Thyroid gland (tissue), 4 donors: ENCODE data around the gene KCNIP4. TPM values are rescaled to one million over a fixed set of nuclear protein-coding genes. Genes with fewer than 3 reads are reported as not detected.

Experiments
- DNase-seq, 2 donors: peaks; one replicate each; pipeline ENCODE4 v3.0.0-alpha.2; 2019
- H3K27ac ChIP-seq, 3 donors: fragments of 200-600 bp; sonication (generic); 1 replicate in 2 of 3; 2 replicates in 1 of 3; pipeline ENCODE4 v1.5.1; 2016 to 2019; ENCODE audit warnings: mild to moderate bottlenecking in 1 of 3, moderate library complexity in 1 of 3
- H3K27me3 ChIP-seq: fragments of 200-600 bp; sonication (generic); one replicate; pipeline ENCODE4 v1.5.1; 2019
- H3K36me3 ChIP-seq, 2 donors: fragments of 200-600 bp; sonication (generic); one replicate each; pipeline ENCODE4 v1.5.1; 2016 to 2019
- H3K4me1 ChIP-seq, 2 donors: fragments of 200-600 bp; sonication (generic); one replicate each; pipeline ENCODE4 v1.5.1; 2017 to 2019
- H3K4me3 ChIP-seq, 3 donors: fragments of 200-600 bp; sonication (generic); replicated peaks in 1 of 3; 1 replicate in 2 of 3; 2 replicates in 1 of 3; pipeline ENCODE4 v1.5.1; 2016; ENCODE audit warnings: mild to moderate bottlenecking in 1 of 3
- H3K9me3 ChIP-seq: fragments of 200-600 bp; sonication (generic); one replicate; pipeline ENCODE4 v1.5.1; 2017
- CTCF ChIP-seq, 6 experiments: fragments of 200-600 bp in 3 of 6; fragments of 450-650 bp in 3 of 6; sonication (generic) in 3 of 6; IDR thresholded peaks; one replicate each; pipeline ENCODE4 v1.5.1; 2016 to 2019; ENCODE audit warnings: antibody characterized with exemption in 6 of 6, mild to moderate bottlenecking in 2 of 6, inconsistent platforms in 1 of 6, moderate library complexity in 1 of 6
- POLR2A ChIP-seq, 2 donors: fragments of 450-650 bp; IDR thresholded peaks; one replicate each; pipeline ENCODE4 v1.6.1; 2017; ENCODE audit warnings: antibody characterized with exemption in 2 of 2, mild to moderate bottlenecking in 2 of 2, moderate library complexity in 1 of 2
- WGBS, 2 donors: methylation state at CpG; one replicate each; pipeline ENCODE4 v1.1.5; 2017; 5-methylcytosine and 5-hydroxymethylcytosine counted together
- intact Hi-C: fragments of 100-400 bp; cut with DNase I; formaldehyde crosslinking; loops from one replicate; pipeline ENCODE4 v1.15.1; 2023
- total RNA-seq, 4 donors: library from RNA; depleted of rRNA; stranded (reverse); fragments of >200 nt; gene quantifications; one replicate each; pipeline ENCODE4 v1.2.3, GENCODE V29; 2016

Gene KCNIP4
- total RNA-seq, 4 donors from 2014 or later, result 2.0 to 6.6 (median 4.4) TPM

DNA sequence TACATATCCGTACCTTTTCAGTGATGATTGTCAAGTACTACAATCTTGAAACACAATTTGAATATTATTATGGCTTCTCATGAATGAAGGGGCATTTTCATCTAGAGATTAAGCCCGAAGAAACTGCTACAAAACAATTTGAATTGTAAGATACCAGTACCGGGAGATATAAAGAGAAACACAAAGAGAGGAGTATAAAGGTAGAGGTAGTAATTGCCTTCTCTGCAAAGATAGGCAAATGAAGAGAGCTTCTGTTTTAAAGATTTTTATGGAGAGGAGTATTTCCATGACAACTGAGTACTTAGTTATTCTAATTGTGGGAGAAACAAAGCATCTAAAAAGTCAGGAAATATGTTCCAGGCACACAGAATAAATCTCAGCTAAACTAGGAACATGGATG lies 25.3 kb upstream of the KCNIP4 start:
- Histone ChIP-seq H3K4me3 (no peak overlapping the region), H3K9me3 (no peaks in the 10 kb centered on the region), H3K36me3 (no peaks in the 10 kb centered on the region), H3K4me1 (no peaks in the 10 kb centered on the region), H3K27ac (no peak overlapping the region), H3K27me3 (no peaks in the 10 kb centered on the region)
- 70 to 73% methylated on average over 3 of the region's 3 CpGs for WGBS, 2 donors
- no peak for DNase-seq
- TF ChIP-seq POLR2A (IDR thresholded peaks at IDR 0.05), result no peak
- intact Hi-C loops, result no loop called here

DNA sequence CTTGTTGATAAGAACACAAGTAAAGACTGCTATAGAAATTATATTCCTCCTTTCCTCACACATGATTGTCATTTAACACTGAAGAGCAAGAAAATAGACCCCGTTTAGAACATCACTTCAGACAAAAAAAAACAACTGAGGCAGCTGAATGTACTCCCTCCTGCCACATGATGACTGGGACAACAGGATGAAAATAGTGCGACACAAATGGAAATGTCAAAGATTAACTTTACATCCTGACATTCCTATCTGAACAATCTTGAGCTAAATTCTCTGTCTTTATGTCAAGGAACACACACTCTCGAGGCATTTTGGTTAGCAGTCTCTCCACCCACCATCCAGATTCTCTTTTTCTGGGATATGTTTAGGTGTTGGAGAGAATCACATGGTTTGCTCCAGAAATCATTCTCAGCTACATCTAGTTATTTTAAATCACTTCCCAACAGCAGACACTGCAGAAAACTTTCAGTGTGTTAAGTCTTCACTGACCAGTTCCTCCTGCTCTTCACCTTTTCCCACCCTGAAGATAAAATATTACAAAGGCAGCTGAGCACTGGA lies 16.3 kb upstream of the KCNIP4 start:
- no peaks in the 10 kb centered on the region for H3K9me3 ChIP-seq
- no peak overlapping the region for H3K4me3 ChIP-seq
- 73% methylated on average over 3 of the region's 3 CpGs for WGBS, 2 donors
- no peak for DNase-seq
- no peak overlapping the region for H3K27ac ChIP-seq
- no peak for TF ChIP-seq POLR2A (IDR thresholded peaks at IDR 0.05)
- TF ChIP-seq CTCF (IDR thresholded peaks at IDR 0.05), result no peak
- intact Hi-C loops, result no loop called here
- H3K27me3 ChIP-seq, result no peaks in the 10 kb centered on the region
- H3K4me1 ChIP-seq, result no peaks in the 10 kb centered on the region
- H3K36me3 ChIP-seq, result no peaks in the 10 kb centered on the region

DNA sequence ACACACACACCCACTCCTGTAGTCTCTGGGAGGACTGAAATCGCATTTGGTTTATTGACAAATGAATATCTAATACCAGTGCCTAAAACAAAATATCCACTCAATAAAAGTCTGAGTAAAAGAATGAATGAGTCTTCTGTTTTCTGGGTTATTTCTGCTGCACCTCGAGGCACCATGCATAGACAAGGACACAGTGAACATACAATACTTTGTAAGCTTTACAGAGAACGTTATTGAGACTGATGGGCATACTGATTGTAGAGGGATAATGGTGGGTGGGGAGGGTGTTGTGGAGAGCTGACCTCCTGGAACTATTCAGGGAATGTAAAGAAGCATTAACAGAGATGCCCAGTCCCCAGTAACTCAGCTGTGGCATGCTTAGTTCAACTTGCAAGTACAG lies 14.1 kb upstream of the KCNIP4 start:
- Histone ChIP-seq H3K27me3 (no peaks in the 10 kb centered on the region), H3K27ac (no peak overlapping the region), H3K36me3 (no peaks in the 10 kb centered on the region), H3K4me1 (no peaks in the 10 kb centered on the region), H3K4me3 (no peak overlapping the region), H3K9me3 (no peaks in the 10 kb centered on the region)
- TF ChIP-seq POLR2A (IDR thresholded peaks at IDR 0.05), result no peak
- no peak for TF ChIP-seq CTCF (IDR thresholded peaks at IDR 0.05)
- intact Hi-C loops, result no loop called here
- 60 to 66% methylated on average over 3 of the region's 3 CpGs for WGBS, 2 donors
- DNase-seq, result no peak

GRCh38 chr4:21960793-21961192 lies 12.2 kb upstream of the KCNIP4 start:
- no peaks in the 10 kb centered on the region for H3K9me3 ChIP-seq
- DNase-seq, result no peak
- no peak overlapping the region for H3K4me3 ChIP-seq
- intact Hi-C loops, result no loop called here
- TF ChIP-seq POLR2A (IDR thresholded peaks at IDR 0.05) (no peak), CTCF (IDR thresholded peaks at IDR 0.05) (no peak)
- no peaks in the 10 kb centered on the region for H3K4me1 ChIP-seq
- no peak overlapping the region for H3K27ac ChIP-seq
- 80 to 84% methylated on average over 4 of the region's 4 CpGs for WGBS, 2 donors
- no peaks in the 10 kb centered on the region for H3K36me3 ChIP-seq
- H3K27me3 ChIP-seq, result no peaks in the 10 kb centered on the region

DNA sequence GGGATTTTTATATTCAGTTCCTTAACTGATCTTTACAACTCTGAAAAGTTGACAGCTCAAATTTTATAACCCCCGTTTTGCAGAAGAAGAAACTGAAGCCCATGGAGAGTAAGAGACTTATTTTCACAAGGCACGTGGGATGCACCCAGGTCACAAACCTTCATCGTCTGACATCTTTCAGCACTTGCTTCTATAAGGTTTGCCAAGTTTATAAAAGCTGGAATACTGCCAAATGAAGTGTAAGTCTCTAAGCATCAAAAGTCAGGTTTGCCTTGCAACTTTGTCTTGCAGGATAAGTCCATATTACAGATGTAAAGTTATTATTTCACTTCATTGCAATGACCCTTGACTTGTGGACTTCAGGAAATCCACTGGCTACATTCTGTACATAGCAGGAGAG lies 6.3 kb upstream of the KCNIP4 start:
- Histone ChIP-seq H3K4me1 (no peaks in the 10 kb centered on the region), H3K4me3 (no peak overlapping the region), H3K27ac (no peak overlapping the region), H3K36me3 (no peaks in the 10 kb centered on the region), H3K9me3 (no peaks in the 10 kb centered on the region), H3K27me3 (no peaks in the 10 kb centered on the region)
- TF ChIP-seq CTCF (IDR thresholded peaks at IDR 0.05) (no peak), POLR2A (IDR thresholded peaks at IDR 0.05) (no peak)
- intact Hi-C loops, result no loop called here
- DNase-seq, result no peak
- 21 to 34% methylated on average over 3 of the region's 3 CpGs for WGBS, 2 donors

GRCh38 chr4:21953653-21954052 lies 5.1 kb upstream of the KCNIP4 start:
- WGBS, 2 donors, result 58% methylated on average over 4 of the region's 4 CpGs
- no peaks in the 10 kb centered on the region for H3K9me3 ChIP-seq
- no peak overlapping the region for H3K4me3 ChIP-seq
- no peak for DNase-seq
- H3K4me1 ChIP-seq, result no peaks in the 10 kb centered on the region
- no peaks in the 10 kb centered on the region for H3K27me3 ChIP-seq
- TF ChIP-seq POLR2A (IDR thresholded peaks at IDR 0.05) (no peak), CTCF (IDR thresholded peaks at IDR 0.05) (no peak)
- H3K36me3 ChIP-seq, result no peaks in the 10 kb centered on the region
- intact Hi-C loops, result no loop called here
- H3K27ac ChIP-seq, result no peak overlapping the region
